Stimulated activated CD4-positive, alpha-beta T cell treated with anti-CD3 and anti-CD28 coated beads, Interleukin-15, amount 100 ng/mL, for 24 hours (primary cell): ENCODE measurements around the gene ZNF208.
"Not testable (repeated sequence)": the region's sequence is repeated elsewhere in the genome, so short reads cannot be mapped to it uniquely, and the experiment has no call there.

Experiments
- DNase-seq: peaks from one replicate; pipeline ENCODE4 v3.0.0-alpha.2; 2020

The ZNF208 gene

DNA sequence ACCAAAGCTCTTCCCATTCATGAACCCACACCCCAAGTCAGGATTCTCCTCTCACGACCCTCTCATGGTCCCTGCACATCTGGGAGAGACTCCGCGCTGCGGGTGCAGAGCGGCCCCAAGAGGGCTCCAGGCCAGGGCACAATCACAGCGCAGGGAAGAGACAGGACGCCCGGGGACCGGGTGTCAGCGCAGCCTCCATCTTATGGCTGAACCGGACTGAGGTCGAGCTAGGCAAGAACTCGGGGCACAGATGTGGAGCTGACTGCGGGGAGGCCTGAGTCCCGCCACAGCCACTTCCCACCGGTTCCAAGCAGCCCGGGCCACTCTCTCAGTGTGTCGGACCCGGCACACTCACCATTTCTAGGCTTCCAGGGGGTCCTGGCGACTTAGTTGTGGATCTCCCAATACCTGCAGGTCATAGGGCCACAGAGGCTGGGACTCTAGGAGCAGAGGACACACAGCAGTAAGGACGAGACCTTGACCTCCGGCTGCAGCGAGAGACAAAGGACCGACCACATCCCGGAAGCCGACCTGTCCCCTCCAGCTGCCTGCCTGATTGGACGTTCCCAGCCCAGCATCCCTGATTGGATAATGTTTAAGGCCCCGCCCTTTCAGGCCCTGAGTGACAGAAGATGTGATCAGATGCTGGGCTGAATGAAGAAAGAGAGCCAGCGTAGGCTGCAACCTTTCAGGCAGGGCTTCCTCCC, at the start of gene ZNF208:
TSS of gene ZNF208 (minus strand) at position 507 of the 707 bp plus-strand sequence. CDS start at position 358, 149 bp downstream.
- DNase-seq = peak; percentile 39

DNA sequence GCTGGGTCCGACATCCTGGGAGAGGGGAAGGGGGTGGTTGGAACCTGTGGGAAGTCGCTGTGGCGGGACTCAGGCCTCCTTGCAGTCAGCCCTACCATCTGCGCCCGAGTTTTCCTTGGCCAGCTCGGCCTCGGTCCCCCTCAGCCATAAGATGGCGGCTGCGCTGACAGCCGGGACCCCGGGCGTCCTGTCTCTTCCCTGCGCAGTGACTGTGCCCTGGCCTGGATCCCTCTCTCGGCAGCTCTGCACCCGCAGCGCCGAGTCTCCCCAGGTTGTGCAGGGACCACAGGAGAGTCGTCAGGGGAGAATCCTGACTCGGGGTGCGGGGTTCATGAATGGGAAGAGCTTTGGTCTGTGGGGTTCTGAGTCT, 41.9 kb upstream of the ZNF208 start:
- peak; percentile 35 for DNase-seq

DNA sequence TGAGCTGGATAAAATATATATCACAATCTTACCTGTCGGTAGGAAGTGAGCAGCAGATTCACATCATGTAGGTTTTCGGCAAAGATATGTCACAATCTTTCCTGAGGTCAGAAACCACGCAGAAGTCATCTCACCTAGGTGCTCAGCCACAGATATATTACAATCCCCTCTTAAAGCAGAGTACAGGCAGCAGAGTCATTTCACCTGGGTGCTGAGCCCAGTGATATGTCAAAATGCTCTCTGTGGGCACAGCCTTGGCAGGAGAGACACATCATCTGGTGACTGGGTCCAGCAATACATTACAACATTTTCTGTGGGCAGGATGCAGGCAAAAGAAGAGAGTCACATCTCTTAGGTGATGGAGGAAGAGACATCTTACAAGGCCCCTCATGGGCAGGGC, 30.4 kb upstream of the ZNF208 start:
- not testable (repeated sequence) for DNase-seq

DNA sequence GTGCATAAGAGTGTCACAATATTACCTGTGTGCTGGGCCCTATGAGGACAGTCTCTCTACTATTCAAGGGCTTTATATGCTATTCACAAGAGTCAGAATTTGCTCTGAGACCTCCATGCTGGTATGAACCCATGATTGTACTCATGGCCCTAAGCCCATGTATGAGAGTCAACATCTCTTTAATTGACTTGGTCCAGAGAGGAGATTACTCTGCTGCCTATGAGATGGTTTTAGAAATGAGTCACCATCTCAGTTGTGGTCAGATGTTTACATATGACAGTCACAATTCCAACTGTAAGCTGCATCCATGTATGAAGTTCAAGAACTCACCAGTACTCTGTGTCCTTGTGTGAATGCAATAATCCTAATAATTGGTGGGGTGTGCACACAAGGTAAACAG, 19.9 kb upstream of the ZNF208 start:
- no peak for DNase-seq

DNA sequence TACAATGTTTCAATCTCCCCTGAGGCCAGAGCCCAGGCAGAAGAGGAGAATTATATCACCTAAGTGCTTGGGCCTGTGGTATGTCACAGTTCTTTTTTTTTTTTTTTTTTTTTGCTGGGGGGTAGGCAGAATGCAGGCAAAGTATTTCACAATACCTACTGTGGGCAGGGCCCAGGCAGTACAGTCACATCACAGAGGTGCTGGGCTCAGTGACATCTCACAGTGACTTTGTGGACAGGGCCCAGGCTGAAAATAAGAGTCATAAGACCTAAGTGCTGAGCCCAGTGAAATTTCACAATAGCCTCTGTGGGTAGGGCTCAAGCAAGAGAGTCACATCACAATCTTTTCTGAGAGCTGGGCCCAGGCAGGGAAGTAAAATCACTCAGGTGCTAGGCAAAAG, 15.9 kb upstream of the ZNF208 start:
- DNase-seq = no peak

DNA sequence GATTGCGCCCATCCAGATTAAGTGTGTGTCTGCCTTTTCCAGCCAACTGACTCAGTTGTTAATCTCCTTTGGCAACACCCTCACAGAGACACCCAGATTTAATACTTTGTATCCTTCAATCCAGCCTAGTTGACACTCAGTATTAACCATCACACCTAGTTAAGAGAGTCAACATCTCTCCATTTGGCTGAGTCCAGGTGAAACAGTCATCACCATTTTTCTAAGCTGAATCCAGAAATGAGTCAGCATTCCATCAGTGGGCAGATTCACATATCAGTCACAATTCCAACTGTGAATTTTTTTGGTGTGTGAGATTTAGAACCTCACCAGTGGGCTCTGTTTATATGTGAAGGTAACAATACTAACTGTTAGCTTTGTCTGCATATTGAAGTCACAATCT, 14.8 kb upstream of the ZNF208 start:
- DNase-seq = not testable (repeated sequence)

DNA sequence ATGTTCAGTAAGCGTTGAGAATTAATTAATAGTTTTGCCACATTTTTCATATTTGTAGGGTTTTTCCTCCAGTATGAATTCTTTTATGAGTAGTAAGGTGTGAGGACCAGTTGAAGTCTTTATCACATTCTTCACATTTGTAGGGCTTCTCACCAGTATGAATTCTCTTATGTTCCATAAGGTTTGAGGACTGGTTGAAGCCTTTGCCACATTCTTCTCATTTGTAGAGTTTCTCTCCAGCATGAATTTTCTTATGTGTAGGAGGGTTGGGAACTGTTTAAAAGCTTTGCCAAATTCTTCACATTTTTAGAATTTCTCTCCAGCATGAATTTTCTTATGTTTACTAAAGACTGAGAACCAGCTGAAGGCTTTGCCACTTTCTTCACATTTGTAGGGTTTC, 40.3 kb downstream of the ZNF208 start:
- no peak for DNase-seq

DNA sequence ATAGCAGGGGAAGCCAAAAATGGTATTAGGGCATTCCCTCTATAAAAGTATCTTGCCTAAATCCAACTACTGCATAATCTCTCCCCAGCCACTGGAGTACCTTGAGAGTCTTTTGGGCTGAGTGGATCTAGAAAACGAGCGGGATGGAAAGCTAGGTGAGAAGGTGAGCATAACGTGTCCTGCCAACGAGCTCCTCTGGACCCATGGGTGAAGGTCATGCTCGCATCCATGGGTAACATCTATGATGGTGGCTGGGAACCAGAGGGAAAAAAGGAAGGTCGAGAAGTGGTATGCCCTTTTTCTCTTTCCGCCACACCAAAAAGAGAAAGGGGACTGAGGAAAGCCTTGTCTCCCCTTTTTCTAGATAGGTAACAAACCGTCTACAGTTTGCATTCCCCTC, 63.0 kb downstream of the ZNF208 start:
- no peak for DNase-seq

DNA sequence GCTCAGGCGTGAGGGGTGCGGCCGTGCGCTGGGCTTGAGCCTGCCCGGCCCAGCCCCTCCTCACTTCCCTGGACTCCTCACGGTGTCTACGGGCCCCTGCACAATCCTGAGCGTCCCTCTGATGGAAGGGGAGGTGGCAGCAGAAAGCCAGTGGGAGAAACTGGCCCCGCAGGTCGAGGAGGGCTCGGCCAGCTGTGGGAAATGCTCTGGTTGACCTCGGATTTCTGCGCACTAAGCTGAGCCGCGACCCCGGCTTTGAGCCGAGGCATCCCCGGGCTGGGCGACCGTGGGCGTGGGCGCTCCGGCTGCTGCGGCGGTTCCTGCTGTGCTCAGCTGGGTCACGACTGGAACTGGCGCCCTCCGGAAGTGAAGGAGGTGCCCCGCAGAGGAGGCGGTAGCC, 70.1 kb downstream of the ZNF208 start:
- no peak for DNase-seq

DNA sequence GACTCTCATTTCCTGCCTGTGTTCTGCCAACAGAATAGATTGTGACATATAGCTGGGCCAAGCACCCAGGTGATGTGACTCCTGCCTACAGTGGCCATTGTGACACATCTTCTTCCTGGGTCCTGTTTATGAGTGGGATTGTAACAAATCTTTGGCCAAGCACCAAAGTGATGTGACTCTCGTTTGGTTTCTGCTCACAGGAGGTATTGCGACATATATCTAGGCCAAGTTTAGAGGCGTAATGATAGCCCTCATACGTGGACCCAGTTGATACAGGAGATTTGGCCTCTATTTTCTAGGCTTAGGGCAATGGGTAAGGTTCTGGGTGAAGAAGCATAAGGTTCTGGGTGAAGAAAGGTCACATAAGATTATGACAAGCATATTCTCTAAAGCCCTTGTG, 76.2 kb downstream of the ZNF208 start:
- DNase-seq = no peak

DNA sequence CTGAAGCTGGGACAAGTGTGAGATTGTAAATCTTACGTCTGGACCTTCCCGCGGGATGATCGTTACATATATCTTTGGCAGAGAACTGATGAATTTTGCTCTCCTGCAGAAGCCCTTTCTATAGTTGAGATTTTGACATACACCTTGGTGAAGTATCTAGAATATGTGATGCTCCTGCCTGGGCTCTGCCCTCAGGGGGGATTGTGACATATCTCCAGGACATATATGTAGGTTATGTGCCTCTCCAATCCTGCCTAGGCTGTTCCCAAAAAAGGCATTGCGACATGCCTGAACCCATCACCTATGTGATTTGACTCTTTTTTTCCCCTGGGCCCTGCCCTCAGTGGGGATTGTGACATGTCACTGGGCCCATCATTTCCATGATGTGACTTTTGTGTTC, 76.6 kb downstream of the ZNF208 start:
- DNase-seq = no peak

DNA sequence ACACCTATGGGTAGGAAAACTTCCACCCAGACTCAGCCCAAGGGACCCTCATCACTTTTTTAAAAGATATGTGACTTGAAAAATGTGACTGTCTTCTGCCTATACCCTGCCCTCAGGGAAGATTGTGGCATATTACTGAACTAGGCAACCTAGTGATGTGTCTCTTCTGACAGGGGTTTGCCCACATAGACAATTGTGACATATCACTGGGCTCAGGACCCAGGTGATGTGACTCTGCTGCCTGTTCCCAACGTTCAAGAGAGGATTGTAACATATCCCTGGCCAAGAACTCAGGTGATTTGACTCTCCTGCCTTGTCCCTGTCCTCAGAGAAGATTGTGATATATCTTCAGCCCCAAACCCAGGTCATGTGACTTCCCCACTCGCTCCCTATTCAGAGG, 88.5 kb downstream of the ZNF208 start:
- no peak for DNase-seq

DNA sequence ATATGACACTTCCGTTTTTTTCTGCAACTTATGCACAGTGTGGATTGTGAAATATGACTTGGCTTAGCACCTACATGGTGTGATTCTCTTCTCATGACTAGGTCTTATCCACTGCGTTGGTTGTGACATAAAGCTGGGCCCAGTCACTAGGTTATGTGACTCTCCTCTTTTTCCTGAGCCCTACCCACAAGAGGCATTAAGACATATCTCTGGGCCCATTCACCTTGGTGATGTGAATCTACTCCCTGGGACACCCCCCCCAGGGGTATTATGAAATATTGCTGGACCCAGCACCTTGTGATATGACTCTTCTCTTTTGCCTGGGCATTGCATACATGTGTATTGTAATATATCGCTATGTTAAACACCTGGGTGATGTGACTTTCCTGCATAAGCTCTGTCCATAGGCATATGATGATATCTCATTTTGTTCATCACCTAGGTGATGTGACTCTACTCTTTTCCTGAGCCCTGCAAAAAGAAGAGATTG, 89.0 kb downstream of the ZNF208 start:
- DNase-seq = no peak

DNA sequence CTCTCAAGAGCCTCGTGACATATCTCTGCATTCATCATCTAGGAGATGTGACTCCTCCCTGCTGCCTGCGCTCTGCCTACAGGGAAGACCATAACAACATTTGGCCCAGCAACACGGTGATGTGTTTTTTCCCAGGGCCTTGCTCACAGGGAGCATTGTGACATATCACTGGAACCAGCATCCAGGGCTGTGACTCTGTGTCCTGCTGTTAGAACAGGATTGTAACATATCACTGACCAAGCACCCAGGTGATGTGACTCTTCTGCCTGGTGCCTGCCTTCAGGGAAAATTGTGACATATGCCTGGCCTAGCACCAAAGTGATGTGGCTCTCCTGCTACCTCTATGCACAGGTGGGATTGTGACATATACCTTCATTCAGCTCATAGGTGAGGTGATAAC, 95.3 kb downstream of the ZNF208 start:
- DNase-seq = no peak

DNA sequence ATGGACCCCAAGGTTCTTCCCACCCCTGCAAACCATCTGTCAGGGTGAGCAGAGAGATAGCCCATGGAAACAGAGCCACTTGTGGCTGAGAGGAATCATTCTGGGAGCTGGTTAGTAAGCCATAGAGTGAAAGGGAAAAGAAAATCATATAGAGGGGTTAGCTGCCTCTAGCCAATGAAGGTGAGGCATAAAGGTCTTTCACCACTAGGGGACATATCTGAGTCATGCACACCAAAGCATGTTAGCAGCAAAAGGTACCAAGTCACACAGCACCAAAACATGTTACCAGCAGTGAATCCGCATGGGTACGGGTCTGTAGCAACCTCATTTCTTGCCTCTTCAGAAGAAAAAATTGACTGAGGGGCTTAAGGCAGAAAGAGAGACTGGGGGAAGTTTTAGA, 98.1 kb downstream of the ZNF208 start:
- DNase-seq = no peak

DNA sequence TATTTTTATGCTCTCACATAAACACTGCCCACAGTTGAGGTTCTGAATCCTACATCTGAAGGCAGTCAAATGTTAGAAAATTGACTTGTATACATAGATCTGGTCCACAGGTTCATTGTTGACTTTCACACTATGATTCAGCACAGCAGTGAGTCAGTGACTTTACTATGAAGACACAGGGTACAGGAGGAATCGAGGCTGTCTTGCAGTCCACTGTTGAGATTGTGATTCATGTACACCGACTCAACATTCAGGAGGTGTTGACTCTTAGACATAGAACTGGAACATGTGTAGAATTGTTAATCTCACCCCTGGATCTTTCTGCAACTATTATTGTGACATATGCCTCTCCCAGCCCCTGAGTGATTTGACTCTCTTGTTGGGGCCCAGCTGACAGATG, 100.4 kb downstream of the ZNF208 start:
- DNase-seq = no peak

DNA sequence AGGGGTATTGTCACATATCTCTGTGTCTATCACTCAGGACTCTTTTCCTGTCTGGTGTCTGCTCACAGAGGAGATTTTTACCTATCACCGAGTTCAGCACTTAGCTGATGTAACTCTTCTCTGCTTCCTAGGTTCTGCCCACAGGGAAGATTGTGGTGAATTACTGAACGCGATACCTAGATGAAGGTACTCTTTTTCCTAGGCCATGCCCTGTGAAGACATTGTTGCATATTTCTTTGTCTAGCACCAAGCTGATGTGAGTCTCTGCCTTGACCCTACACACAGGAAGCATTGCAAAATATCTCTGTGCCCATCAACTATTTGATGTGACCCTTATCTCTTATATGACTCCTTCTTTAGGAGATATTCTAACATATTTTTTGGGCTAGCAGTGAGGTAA, 102.7 kb downstream of the ZNF208 start:
- DNase-seq = no peak

DNA sequence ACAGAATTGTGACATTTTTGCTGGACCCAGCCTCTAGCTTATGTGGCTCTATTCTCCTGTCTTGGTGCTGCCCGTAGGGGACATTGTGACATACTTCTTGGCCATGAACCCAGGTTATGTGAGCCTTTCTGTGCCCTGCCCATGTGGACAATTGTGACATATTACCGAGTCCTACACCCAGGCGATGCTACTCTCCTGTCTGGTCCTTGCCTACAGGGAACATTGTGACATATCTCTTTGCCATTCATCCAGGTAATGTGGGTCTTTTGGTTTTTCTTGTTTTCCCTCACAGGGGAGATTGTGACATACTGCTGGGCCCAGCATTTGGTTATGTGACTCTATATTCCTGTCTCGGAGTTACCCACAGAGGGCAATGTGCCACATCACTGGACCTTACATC, 103.2 kb downstream of the ZNF208 start:
- DNase-seq = no peak

DNA sequence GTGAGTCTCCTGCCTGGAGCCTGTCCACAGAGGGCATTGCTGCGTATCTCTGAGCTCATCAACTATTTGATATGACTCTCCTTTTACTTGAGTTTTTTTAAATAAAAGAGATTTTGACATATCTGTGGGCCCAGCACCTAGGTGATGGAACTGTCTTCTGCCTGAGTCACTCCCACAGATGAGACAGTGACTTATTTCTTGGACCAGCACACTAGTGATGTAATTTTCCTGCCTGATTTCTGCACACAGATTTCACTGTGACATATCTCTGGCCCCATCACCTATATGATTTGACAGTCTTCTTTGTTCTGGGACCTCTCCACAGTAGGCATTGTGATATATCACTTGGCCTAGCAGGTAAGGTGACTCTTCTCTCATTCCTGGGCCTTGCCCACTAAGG, 108.2 kb downstream of the ZNF208 start:
- no peak for DNase-seq

DNA sequence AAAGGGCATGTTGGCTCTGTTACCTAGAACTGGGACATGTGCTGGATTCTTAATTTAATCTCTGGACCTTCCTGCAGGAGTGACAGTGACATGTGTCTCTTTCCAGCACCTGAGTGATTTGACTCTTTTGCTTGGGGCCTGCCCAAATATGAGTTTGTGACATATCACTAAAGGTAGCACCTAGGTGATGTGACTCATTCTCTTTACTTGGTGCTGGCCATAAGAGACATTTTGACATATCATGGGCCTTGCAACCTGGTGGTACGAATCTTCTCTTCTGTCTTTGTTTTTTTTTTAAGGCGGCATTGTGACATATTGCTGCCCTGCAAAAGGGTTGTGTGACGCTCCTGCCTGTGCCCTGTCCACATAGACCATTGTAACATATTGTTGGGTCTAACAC, 108.9 kb downstream of the ZNF208 start:
- no peak for DNase-seq

DNA sequence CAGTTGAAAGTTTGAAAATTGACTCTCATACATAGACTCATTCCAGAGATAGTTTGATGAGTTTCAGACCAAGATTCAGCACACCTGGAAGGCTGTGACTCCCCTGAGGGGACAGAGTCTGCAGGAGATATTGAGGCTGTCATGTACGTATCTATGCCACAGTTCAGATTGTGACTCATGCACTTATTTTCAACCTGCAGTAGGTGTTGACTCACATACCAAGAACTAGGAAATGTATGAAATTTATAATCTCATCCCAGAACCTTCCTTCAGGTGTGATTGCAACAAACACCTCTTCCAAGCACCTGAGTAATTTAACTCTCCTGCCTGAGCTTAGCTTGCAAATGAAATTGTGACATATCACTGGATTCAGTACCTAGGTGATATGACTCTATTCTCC, 110.3 kb downstream of the ZNF208 start:
- DNase-seq = no peak

DNA sequence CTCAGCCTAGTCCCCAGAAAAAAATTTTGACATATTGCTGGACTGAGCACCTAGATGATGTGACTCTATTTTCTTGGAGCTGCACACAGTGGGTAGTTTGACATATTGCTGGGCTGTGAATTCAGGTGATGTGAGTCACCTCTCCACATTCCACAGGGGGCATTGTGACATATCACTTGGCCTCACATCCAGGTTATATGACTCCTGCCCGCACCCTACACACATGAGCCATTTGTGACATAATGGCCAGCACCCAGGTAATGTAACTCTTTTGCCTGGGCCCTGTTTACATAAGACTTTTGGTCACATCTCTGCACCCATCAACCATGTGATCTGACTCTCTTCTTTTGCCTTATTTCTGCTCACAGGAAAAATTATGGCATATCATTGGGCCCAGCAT, 119.7 kb downstream of the ZNF208 start:
- no peak for DNase-seq

DNA sequence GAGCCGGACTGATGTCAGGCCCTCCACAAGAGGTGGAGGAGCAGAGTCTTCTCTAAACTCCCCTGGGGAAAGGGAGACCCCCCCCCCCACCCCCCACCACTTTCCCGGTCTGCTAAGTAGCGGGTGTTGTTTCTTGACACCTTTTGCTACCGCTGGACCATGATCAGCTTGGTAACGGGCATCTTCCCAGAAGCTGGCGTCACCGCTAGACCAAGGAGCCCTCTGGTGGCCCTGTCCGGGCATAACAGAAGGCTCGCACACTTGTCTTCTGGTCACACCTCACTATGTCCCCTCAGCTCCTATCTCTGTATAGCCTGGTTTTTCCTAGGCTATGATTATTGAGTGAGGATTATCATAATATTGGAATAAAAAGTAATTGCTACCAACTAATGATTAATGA, 120.7 kb downstream of the ZNF208 start:
- peak; percentile 46 for DNase-seq

DNA sequence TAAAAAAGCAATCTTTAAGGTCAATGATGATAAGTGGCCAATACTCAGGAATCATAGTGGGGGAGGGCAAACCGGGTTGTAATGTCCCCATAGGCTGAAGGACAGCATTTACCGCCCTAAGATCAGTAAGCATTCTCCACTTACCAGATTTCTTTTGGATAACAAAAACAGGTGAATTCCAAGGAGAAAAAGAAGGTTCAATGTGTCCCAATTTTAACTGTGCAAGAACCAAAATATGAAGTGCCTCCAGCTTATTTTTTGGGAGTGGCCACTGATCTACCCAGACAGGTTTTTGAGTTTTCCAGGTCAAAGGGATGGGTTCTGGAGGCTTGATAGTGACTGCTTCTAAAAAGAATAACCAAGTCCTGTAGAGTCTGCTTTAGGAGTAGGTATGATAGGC, 125.2 kb downstream of the ZNF208 start:
- DNase-seq = not testable (repeated sequence)

DNA sequence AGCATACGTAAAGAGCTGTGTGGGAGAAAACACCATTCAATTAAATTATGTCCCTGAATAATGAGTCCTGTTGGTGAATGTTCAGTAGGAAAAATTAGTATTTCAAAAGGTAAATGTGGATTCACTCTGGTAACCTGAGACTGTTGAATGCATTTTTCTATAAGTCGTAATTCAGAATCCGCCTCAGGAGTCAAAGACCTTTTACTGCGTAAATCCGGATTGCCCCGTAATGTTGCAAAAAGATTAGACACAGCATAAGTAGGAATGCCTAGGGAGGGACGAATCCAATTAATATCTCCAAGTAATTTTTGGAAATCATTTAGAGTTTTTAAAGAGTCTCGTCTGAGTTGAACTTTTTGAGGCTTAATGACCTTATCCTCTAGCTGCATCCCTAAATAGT, 126.0 kb downstream of the ZNF208 start:
- DNase-seq = not testable (repeated sequence)
